Fibroblast of lung (primary cell): ENCODE measurements around the gene BTG3.

Source experiments
- CTCF ChIP-seq, 2 donors: IDR thresholded peaks in 1 of 2; conservative IDR thresholded peaks in 1 of 2; 1 replicate in 1 of 2; 2 replicates in 1 of 2; pipeline ENCODE4 v1.5.1; 2011 to 2012; ENCODE audit warnings: low read length in 2 of 2, control low read depth in 1 of 2, inconsistent platforms in 1 of 2, low read depth in 1 of 2, mild to moderate bottlenecking in 1 of 2
- EZH2 ChIP-seq: IDR thresholded peaks from 2 replicates; pipeline ENCODE4 v1.5.1; 2012; ENCODE audit warnings: low read length, control low read depth, mild to moderate bottlenecking; ENCODE audit errors: missing control alignments

GRCh38 chr21:17575076-17575475 is 37.6 kb downstream of the BTG3 start:
- no peak for TF ChIP-seq CTCF (conservative IDR thresholded peaks at IDR 0.05 in 1 of 2, IDR thresholded peaks at IDR 0.05 in 1 of 2; ENCODE audit: low read depth in 1 of 2, low read length in 2 of 2)
- TF ChIP-seq EZH2: no peak
